Transverse colon (tissue), 4 donors: ENCODE data around the gene TMEM130. TPM values are rescaled to one million over a fixed set of nuclear protein-coding genes. Genes with fewer than 3 reads are reported as not detected.

Source experiments
- DNase-seq: peaks from one replicate; pipeline ENCODE4 v3.0.0-alpha.2; 2019
- H3K27ac ChIP-seq, 4 donors: fragments of 200-600 bp; sonication (generic); 2 replicates each; pipeline ENCODE4 v1.5.1; 2016 to 2018; ENCODE audit warnings: inconsistent platforms in 4 of 4
- H3K27me3 ChIP-seq: fragments of 200-600 bp; sonication (generic); 2 replicates; pipeline ENCODE4 v1.5.1; 2017; ENCODE audit warnings: inconsistent platforms
- H3K36me3 ChIP-seq, 4 donors: fragments of 200-600 bp; sonication (generic); 2 replicates each; pipeline ENCODE4 v1.5.1; 2017 to 2019; ENCODE audit warnings: inconsistent platforms in 4 of 4
- H3K4me1 ChIP-seq, 4 donors: fragments of 200-600 bp; sonication (generic); 2 replicates each; pipeline ENCODE4 v1.5.1; 2017 to 2020; ENCODE audit warnings: inconsistent platforms in 4 of 4
- H3K4me3 ChIP-seq, 4 donors: fragments of 200-600 bp; sonication (generic); 1 replicate in 1 of 4; 2 replicates in 3 of 4; pipeline versions ENCODE4 v1.5.1 to v1.6.1; 2017 to 2019; ENCODE audit warnings: inconsistent platforms in 4 of 4
- H3K9me3 ChIP-seq, 2 donors: fragments of 200-600 bp; sonication (generic); 2 replicates each; pipeline ENCODE4 v1.5.1; 2017 to 2019; ENCODE audit warnings: inconsistent platforms in 2 of 2
- CTCF ChIP-seq, 5 experiments: fragments of 200-600 bp in 3 of 5; fragments of 450-650 bp in 2 of 5; sonication (generic) in 3 of 5; IDR thresholded peaks; 1 replicate in 2 of 5; 2 replicates in 3 of 5; pipeline ENCODE4 v1.5.1; 2016 to 2017; ENCODE audit warnings: antibody characterized with exemption in 5 of 5, inconsistent platforms in 3 of 5, mild to moderate bottlenecking in 2 of 5, moderate library complexity in 1 of 5
- EP300 ChIP-seq: sonication (generic); formaldehyde crosslinking; IDR thresholded peaks from one replicate; pipeline ENCODE4 v1.6.1; 2017; ENCODE audit warnings: antibody characterized with exemption, low read depth
- POLR2A ChIP-seq: fragments of 450-650 bp; IDR thresholded peaks from one replicate; pipeline ENCODE4 v1.6.1; 2016; ENCODE audit warnings: antibody characterized with exemption, mild to moderate bottlenecking, moderate library complexity
- POLR2AphosphoS5 ChIP-seq, 3 donors: sonication (generic); formaldehyde crosslinking; IDR thresholded peaks; one replicate each; pipeline ENCODE4 v1.6.1; 2016; ENCODE audit warnings: antibody characterized with exemption in 3 of 3
- WGBS, 2 donors: methylation state at CpG; one replicate each; pipeline ENCODE4 v1.1.5; 2018; ENCODE audit warnings: low coverage in 1 of 2; 5-methylcytosine and 5-hydroxymethylcytosine counted together
- in situ Hi-C, 4 donors: fragments of 200-750 bp; cut with MboI; loops; one replicate each; pipeline versions ENCODE4 v1.15.0 to v1.15.1; 2017; ENCODE audit warnings: low sequenced_read_pairs in 3 of 4, low pct_ligation_motif_present in 1 of 4, low pct_unique_long_range_greater_than_20kb in 1 of 4
- intact Hi-C: fragments of 100-400 bp; cut with DNase I; formaldehyde crosslinking; loops from one replicate; pipeline ENCODE4 v1.15.1; 2023; ENCODE audit warnings: low total_unique reads
- small RNA-seq, 4 donors: library from RNA; depleted of rRNA; stranded (forward); fragments of <200 nt; gene quantifications; one replicate each; pipeline ENCODE3, GENCODE V24; 2016
- total RNA-seq, 4 donors: library from RNA; depleted of rRNA; stranded (reverse); fragments of >200 nt; gene quantifications; one replicate each; pipeline ENCODE4 v1.1.0, GENCODE V29; 2016

TMEM130 gene
- total RNA-seq, 4 donors from 2014 or later = 0.14 to 1.5 (median 1.1) TPM; not detected in 1

- in situ Hi-C loops = no loop called here
Measured at GRCh38 chr7:98802088-98802780, 67.6 kb downstream of the TMEM130 start.

GRCh38 chr7:98800996-98801395, 68.8 kb downstream of the TMEM130 start:
- Histone ChIP-seq H3K27ac (no peak overlapping the region), H3K36me3 (no peaks in the 10 kb centered on the region), H3K27me3 (no peaks in the 10 kb centered on the region), H3K9me3 (peaks cover 6 to 9% of the 10 kb centered on the region in 2 donors), H3K4me3 (no peak overlapping the region), H3K4me1 (no peaks in the 10 kb centered on the region)
- 83 to 86% methylated on average over 1 to 4 of the region's 4 CpGs for WGBS, 2 donors
- TF ChIP-seq POLR2AphosphoS5 (IDR thresholded peaks at IDR 0.05) = no peak
- no peak for TF ChIP-seq CTCF (IDR thresholded peaks at IDR 0.05)
- TF ChIP-seq POLR2A = no peak
- no peak for TF ChIP-seq EP300
- in situ Hi-C loops = no loop called here
- intact Hi-C loops = no loop called here
- DNase-seq = no peak

More at GRCh38 chr7:98802088-98802780, 67.6 kb downstream of the TMEM130 start:
- Histone ChIP-seq H3K27me3 (no peaks in the 10 kb centered on the region), H3K4me3 (no peak overlapping the region), H3K27ac (no peak overlapping the region), H3K36me3 (no peaks in the 10 kb centered on the region), H3K9me3 (peaks cover 6 to 9% of the 10 kb centered on the region in 2 donors), H3K4me1 (no peaks in the 10 kb centered on the region)
- peak; percentile 10 for DNase-seq
- intact Hi-C loops = no loop called here
- TF ChIP-seq EP300 (no peak), POLR2AphosphoS5 (IDR thresholded peaks at IDR 0.05) (no peak), CTCF (IDR thresholded peaks at IDR 0.05) (no peak), POLR2A (no peak)
- WGBS, 2 donors = 8 to 20% methylated on average over 1 to 7 of the region's 7 CpGs

DNA sequence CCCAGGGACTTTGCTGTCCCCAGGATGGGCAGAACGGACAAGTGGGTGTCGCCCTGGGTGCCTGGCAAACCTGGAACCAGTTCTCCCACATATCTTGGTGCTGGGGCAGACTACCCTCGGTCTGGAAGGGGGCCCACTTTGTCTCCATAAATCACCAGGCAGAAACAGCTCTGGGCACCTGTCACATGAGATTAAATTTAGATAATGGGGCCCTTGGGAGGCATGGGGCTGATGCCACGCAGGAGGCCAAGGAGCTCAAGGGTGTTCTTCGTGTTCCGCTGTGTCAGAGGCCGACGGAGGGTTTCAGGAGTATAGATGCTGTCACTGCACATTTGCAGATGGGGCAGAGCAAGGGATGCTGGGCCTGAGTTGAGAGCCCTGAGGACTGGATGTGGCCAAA, 72.7 kb downstream of the TMEM130 start:
- intact Hi-C loops = no loop called here
- in situ Hi-C loops = no loop called here
- Histone ChIP-seq H3K36me3 (no peaks in the 10 kb centered on the region), H3K9me3 (peaks cover 6 to 9% of the 10 kb centered on the region in 2 donors), H3K27me3 (no peaks in the 10 kb centered on the region), H3K4me1 (no peaks in the 10 kb centered on the region), H3K4me3 (no peak overlapping the region), H3K27ac (no peak overlapping the region)
- TF ChIP-seq EP300 = no peak
- no peak for TF ChIP-seq CTCF (IDR thresholded peaks at IDR 0.05)
- TF ChIP-seq POLR2AphosphoS5 (IDR thresholded peaks at IDR 0.05) = no peak
- no peak for TF ChIP-seq POLR2A
- DNase-seq = no peak
- WGBS, 2 donors = 69% methylated on average over 8 of the region's 8 CpGs; no CpG with 5 or more reads in 1 of the 2 donors

Small RNA genes within 50 kb of the gene (small RNA-seq; reads per million reads assigned to genes)
- 8.1 to 33.6 (median 16.8) reads per million in 4 donors for gene MIR3609

Other genes starting within 250 kb of the TMEM130 start
- 10 to 100 TPM; 27.3 to 73.3 (median 38.0) TPM for gene TRRAP, start 8.5 kb upstream of the TMEM130 start, total RNA-seq